ENCODE measurements around the gene SKOR1.
A peak's percentile ranks its signal among the peaks of the same experiment; 100 is the strongest.

The SKOR1 gene

DNA sequence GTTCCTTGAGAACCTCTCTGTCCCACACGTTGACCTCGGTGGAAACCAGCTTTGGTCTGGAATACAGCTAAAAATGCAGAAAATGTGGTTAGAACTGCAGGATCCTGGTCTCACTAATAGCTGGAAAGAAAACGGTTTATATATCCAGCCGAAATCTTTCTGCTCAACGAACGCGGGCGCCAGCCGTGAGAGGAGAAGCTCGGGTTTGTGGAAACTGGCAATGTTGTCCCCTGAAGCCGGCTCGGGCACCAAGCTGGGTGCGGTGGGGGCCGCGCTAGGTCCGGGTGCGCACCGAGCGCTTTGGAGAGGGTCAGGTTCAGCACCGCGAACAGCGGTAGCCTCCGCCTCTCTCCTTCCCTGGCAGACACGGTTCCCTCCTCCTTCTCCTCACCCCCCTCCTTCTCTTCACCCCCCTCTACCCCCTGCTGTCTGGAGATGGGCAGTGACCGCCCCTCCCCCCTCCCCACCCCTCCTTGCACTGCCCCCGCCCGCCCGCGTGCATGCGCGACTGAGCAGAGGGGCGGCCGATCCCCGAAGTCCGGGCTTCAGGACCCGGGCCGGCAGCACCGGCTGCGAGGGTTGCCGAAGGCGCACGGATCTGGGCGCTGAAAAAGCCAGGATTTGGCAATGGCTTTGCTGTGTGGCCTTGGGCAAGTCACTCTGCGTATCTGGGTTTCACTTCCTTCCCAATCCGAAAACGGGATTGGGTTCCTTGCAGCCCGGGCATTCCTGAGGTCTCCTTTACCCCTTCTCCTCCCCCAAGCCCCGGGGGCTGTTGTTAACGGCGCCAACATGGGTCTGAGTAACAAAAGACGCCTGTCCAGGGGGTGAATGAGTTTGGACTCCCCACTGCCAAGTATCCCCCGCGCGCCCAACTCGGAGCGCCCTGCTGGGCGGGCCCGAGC, at the start of gene SKOR1:
TSS of gene SKOR1 (plus strand) at position 534 of the 905 bp plus-strand sequence. CDS start at position 628, 94 bp downstream.
- DNase-seq (ENCODE audit: low read depth in 3 of 3): no peak

GRCh38 chr15:67775998-67776397, 49.3 kb upstream of the SKOR1 start:
- no peak for DNase-seq (ENCODE audit: low read depth in 3 of 3)

- DNase-seq (ENCODE audit: low read depth in 3 of 3): no peak
Measured at GRCh38 chr15:67776600-67776999, 48.7 kb upstream of the SKOR1 start.

DNA sequence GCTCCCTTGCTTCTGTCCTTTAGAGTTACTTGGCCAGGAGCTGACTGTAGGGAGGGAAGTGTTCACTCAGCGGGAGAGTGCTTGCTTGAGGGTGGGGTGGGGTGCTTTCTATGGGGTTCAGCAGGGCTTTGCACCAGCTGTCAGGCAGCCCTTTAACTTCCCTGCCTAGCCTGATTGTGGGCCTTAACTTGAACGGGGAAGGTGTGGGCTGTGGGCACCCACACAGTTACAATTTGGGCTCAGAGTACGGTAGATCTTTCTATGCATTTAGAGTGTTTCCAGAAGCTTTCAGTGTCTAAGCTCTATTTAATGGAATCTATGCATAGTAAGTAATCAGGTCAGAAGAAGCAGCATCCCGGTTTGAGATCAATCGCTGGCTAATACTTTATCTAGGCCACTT, 48.2 kb upstream of the SKOR1 start:
- no peak for DNase-seq (ENCODE audit: low read depth in 3 of 3)

- DNase-seq (ENCODE audit: low read depth in 3 of 3): no peak
Measured at GRCh38 chr15:67777773-67778172, 47.5 kb upstream of the SKOR1 start.

- no peak for DNase-seq (ENCODE audit: low read depth in 3 of 3)
Measured at GRCh38 chr15:67778968-67779548, 46.3 kb upstream of the SKOR1 start.

GRCh38 chr15:67779549-67780111, 45.7 kb upstream of the SKOR1 start:
- DNase-seq (ENCODE audit: low read depth in 3 of 3): no peak

DNA sequence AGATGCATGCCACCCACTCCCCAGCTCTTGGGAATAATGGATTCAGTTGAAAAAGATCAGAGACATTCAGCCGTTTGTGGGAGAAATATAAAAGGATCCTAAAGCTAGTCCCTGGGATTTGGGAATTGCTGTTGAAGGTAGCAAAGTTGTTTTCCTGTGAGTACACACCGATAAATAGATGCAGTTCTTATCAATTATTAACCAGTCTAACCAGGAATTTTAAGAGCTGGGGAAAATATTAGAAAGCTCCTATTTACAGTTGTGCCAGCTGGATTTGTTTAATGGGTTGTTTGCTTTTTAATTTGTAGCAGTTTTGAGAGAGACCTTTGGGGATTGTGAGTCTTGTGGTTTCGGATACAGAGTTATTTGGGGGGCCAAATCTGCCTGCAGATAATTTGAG, 44.2 kb upstream of the SKOR1 start:
- DNase-seq (ENCODE audit: low read depth in 3 of 3): no peak

DNA sequence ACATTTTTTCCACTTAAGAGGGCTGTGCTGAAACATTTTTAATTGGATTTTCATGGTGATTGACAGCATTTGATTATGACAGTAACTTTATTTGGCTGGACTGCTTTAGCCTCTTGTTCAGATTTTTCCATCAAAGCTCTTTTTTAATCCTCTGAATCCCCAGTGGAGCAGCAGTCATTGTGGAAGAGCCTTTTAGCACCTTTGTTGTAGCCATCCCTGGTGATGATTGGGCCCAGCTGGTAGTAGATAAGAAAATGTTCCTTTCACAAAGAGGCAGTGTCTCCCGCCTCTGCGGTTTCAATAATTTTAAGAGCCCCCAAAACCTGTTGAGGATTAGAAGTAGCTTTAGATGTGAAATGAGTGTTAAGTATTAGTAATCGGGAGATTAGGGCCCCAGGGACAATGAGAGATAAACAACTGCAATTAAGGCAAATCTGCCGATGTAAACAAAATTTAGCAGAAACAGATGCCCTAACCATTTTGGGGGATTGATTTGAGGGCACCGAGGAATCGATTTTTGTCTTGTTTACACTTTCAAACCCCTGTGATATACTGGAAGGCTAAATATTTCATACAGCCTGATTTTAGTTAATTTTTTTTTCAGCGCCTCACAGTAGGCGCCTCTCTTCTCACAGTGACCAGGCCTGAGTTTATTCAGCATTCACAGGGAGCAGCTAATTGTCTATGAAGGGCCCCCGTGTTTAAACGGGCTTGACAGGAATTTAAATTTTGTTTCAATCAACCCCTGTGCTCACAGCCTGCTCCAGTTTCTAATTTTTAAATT, 43.2 kb upstream of the SKOR1 start:
- no peak for DNase-seq (ENCODE audit: low read depth in 3 of 3)

GRCh38 chr15:67782691-67782991, 42.7 kb upstream of the SKOR1 start:
- DNase-seq (ENCODE audit: low read depth in 3 of 3): no peak

DNA sequence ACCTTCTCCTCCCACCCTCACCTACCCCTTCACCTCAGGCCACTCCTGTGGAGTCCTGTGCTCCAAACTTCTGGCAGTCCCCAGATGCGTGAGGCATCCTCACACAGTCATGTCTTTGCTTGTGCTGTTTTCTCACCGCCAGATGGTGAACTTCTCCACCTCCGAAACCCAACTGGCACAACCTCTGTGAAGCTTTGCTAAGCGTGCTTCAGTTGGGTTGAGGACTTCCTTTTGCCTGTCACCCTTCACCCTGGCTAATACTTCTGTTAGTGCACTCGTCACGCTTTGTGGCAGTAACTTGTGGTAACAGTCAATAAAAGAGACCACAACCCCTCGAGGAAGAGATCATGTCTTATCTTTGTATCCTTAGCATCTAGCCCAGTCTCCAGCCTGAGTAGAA, 42.0 kb upstream of the SKOR1 start:
- DNase-seq (ENCODE audit: low read depth in 3 of 3): peak in 1 of 3 donors; percentile 18

DNA sequence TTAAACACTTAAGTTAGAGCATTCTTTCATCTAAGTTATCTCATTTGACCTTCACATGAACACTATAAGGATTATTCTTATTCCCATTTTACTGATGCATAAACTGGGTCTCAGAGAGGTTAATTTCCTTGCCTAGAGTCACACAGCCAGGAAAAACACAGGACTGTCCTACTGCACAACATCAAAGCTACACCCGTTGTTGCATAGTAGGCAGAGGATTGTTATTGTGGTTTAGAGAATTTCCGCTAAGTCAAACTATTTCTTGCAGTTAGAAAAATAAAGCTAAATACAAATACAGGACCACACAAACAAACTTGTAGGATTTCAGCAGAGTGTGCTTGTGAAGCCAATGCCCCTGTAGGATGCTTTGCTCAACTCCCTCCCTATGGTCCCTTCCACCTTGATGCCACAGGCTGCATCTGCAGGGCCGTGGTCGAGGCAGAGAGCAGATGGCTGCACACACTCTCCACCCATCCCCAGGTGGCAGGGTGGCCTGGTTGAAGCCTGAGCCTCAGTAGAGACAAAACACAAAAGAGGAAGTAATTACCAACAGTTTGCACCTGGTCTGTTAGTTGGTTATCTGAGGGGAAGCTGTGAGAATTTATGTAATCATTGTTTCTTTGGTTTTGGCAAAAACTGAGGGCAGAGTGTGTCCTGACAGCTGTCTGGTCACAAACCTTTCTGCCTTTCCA, 41.1 kb upstream of the SKOR1 start:
- no peak for DNase-seq (ENCODE audit: low read depth in 3 of 3)

DNA sequence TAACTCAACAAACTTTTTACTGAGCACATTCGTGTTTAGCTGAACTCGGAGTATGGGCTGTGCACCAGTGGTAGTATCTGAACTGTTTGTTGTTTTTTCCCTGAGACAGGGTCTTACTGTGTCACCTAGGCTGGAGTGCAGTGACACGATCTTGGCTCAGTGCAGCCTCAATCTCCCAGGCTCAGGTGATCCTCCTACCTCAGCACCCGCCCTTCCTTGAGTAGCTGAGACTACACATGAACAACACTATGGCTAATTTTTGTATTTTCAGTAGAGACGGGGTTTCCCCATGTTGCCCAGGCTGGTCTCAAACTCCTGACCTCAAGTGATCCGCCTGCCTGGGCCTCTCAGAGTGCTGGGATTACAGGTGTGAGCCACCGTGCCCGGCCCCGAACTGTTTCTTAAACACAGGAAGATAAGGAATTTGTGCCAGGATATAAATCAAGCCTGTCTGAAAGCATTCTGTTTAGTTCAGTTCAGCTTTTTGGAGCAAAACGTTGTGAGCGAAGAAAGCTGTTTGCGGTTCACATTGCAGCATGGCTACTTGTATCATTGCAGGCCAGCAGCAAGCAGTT, 40.4 kb upstream of the SKOR1 start:
- DNase-seq (ENCODE audit: low read depth in 3 of 3): no peak

DNA sequence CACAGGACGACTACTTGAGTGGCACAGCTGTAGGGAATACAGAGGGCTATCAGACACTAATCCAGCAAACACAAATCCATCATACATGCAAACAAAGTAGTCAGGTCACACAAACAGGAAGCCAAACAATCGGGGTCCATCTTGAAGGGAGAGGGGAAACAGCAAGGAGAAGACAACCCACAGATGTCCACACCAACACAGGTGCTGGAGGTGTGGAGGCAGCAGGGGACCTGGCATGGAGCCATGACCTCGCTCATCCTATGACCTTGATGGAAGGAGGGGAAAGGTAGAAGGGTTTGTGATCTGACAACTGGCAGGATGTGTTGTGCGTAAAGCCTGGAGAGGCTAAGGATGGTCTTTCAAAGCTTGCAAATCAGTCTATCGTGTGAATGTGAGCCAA, 39.9 kb upstream of the SKOR1 start:
- DNase-seq (ENCODE audit: low read depth in 3 of 3): no peak

- no peak for DNase-seq (ENCODE audit: low read depth in 3 of 3)
Measured at GRCh38 chr15:67786646-67787045, 38.7 kb upstream of the SKOR1 start.

DNA sequence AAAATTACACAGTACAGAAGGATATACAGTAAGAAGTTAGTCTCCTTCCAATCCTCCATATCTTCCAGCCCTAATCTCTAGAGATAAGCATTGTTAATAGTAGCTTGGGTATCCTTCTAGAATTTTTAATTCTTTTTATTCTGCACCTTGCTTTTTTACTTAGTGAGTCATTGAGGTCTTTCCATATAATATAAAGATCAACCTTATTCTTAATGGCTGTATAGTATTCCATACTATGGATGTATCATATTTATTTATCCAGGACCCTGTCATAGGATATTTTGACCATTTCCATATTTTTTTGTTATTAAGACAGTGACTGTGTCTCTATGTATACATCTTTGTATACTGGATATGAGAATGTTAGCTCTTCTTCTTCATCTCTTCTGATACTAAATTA, 36.3 kb upstream of the SKOR1 start:
- DNase-seq (ENCODE audit: low read depth in 3 of 3): no peak

DNA sequence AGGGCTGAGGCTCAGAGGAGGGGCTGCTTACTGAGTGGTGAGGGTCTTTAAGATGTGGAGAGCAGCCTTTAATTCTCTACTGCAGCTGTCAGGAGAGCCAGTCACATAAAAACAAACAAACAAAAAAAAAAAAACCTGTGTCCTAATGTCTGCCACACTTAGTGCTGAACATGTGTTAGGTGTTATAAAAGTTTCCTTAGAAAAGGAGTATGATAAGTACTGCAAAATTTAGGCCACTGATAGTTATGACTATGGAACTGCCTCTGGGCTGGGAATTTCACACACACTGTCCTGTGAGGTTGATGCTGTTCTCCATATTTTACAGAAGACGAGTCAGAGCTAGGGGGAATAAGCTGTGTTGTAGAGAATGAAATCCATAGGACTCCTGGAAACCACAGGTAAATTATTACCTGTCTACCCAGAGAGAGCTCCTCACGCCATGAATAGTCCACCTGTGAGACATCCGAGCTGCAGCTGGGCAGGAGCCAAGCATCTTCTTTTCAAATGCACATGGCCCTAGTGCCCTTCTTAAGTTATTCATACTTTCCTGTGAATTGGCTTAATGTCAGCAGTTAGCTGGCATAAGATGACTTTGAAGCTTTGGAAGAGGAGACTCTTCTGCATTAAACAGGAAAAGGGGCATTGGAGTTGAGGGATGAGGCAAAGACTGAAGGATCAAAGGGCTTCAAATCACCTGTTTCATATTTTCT, 34.5 kb upstream of the SKOR1 start:
- DNase-seq (ENCODE audit: low read depth in 3 of 3): no peak

DNA sequence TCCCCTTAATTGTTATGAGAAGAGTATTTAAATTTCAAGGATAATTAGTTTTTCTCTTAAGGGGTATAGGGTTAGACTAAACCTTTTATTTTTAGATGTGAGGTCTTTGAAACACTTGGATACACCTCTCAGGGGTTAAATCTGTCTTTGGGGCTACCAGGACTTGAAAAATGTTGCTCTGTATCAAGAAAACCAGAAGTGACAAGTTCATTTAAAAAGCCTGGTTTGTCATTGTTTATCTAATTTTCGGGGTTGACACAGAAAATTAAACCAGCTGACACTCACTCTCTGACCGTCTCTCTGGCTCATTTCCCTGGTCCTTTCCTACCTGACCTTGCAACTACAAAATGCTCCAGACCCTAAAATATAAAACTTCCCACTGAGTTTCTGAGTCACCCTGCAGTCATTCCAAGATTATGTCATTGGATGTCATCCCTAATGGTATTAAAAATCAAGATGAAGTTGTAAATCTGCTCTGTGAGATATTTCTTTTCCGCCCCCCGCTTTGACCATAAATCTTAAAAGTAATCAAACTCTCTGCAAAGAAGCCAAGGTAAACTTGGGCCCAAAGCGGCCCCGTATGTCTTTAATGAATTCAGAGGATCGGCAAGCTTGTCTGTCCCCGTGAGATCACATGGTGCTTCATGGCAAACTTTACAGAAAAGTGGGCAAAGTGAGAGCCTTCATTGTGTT, 32.9 kb upstream of the SKOR1 start:
- DNase-seq (ENCODE audit: low read depth in 3 of 3): no peak

DNA sequence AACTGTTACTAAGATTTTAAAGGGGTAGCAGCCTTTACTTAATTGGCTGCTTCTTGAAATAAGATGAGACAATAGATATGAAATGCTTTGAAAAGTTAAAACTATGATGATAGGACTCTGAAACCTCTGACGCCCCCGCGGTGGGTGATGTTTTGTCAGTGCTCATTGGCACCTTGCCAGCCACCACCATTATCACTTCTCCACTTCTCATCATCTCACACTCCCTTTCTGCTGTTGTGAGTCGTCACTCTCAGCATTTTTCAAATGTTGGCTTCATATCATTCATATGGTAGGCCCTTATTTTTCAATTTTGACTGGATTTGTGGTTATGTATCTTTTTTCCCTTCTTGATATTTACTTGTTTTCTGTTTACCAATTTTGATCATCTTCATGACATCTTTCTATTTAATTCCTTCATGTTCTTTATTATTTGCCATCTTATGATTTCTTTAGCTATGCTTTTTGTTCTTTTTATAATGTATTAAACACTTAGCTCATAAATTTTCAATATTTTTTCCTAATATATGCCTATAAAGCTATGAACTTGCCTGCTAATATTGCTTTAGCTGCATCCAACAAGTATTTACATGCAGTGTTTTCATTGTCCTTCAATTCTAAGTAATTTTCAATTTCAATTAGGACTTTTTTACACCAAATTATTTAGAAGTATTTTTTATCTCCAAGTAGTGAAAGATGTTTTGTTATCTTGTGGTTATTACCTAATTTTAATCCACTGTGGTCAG, 30.3 kb upstream of the SKOR1 start:
- DNase-seq (ENCODE audit: low read depth in 3 of 3): peak; percentile 14 to 49 (median 29)
